ENCODE data around the gene WDR7.

DNA sequence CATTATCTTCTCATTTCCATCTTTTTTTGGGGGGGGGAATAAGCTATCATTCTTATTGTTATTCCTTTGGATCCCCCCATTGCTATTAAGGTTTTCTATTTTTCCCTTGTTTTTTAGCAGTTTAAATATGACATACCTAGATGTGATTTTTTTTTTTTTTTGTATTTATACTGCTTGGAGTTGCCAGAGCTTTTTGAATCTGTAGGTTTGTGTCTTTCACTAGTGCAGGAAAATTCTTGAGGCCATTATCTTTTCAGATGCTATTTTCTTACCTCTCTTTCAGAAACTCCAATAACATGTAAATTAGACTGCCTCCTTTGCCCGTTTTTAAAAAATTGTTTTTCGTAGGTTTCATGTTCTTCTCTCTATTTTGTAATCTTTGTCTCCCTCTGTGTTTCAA, 88.6 kb downstream of the WDR7 start:
- TF ChIP-seq, protein P1, sequence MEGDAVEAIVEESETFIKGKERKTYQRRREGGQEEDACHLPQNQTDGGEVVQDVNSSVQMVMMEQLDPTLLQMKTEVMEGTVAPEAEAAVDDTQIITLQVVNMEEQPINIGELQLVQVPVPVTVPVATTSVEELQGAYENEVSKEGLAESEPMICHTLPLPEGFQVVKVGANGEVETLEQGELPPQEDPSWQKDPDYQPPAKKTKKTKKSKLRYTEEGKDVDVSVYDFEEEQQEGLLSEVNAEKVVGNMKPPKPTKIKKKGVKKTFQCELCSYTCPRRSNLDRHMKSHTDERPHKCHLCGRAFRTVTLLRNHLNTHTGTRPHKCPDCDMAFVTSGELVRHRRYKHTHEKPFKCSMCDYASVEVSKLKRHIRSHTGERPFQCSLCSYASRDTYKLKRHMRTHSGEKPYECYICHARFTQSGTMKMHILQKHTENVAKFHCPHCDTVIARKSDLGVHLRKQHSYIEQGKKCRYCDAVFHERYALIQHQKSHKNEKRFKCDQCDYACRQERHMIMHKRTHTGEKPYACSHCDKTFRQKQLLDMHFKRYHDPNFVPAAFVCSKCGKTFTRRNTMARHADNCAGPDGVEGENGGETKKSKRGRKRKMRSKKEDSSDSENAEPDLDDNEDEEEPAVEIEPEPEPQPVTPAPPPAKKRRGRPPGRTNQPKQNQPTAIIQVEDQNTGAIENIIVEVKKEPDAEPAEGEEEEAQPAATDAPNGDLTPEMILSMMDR (IDR thresholded peaks at IDR 0.05), result no peak
- TF ChIP-seq ZFX (IDR thresholded peaks at IDR 0.05; ENCODE audit: borderline replicate concordance), result no peak
